ENCODE measurements around the gene KLK1. TPM values are rescaled to one million over a fixed set of nuclear protein-coding genes. Genes with fewer than 3 reads are reported as not detected.

The KLK1 gene
- polyA plus RNA-seq, 2 of the 4 experiments (the other 2 are of a cell fraction) = 0.30 TPM; not detected in 1

DNA sequence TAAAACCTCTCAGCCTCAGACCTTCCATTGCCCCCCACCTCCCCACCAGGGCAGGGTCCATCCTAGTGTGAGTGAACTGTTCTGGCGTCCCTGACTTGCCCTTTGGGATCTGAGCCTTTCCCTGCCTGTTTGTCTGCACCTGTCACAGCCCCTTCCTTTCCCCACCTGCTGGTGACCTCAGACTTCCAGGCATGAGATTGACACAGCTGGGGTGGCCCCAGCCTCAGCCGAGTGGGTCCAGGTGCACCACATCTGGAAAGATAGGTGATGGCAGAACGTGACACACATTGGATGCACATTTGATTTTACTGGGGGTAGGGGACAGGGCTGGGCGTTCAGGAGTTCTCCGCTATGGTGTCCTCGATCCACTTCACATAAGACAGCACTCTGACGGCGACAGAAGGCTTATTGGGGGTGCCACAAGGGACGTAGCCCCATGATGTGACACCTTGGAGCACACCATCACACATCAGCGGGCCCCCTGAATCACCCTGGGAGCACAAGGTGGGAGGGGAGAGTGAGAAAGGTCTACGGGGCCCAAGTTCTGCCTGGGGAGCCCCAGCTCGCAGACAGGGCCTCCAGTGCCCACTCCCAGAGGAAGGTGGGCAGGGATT lies 4.6 kb downstream of the KLK1 start:
- Histone ChIP-seq H3K27ac (no peak overlapping the region), H3K4me1 (peaks cover 13% of the 10 kb centered on the region; the same call in 1 of the 3 replicates), H3K4me3 (peak overlapping the region; percentile 68; the same call in 2 of the 3 replicates), H3K9me3 (no peaks in the 10 kb centered on the region; the same call in 2 of the 3 replicates), H3K4me2 (peak overlapping the region; percentile 93)
- no peak for DNase-seq (ENCODE audit: low read depth in 1 of 2, low spot score in 1 of 2)
- ChIA-PET CTCF (interaction anchor here (1.0 to 1.4 kb wide), 4 partner anchors 10 to 276 kb away, joined by 3 to 8 read pairs (median 4); no protein-coding TSS in a partner anchor), POLR2A (interaction anchor here (1.2 kb wide), 1 partner anchor 14 kb away, joined by 6 read pairs; no protein-coding TSS in a partner anchor)
- TF ChIP-seq RFX5 (IDR thresholded peaks at IDR 0.05) (no peak), HOXB5 (CRISPR knock-in tag; IDR thresholded peaks at IDR 0.05) (no peak), USF2 (IDR thresholded peaks at IDR 0.05) (no peak), MAFK (IDR thresholded peaks at IDR 0.05; ENCODE audit: partially characterized antibody) (no peak), KDM1A (IDR thresholded peaks at IDR 0.05; ENCODE audit: low read depth) (no peak), RAD21 (conservative IDR thresholded peaks at IDR 0.05 in 1 of 2, IDR thresholded peaks at IDR 0.05 in 1 of 2) (no peak), SMC3 (IDR thresholded peaks at IDR 0.05) (no peak), NPAS2 (CRISPR knock-in tag; IDR thresholded peaks at IDR 0.05; ENCODE audit: borderline replicate concordance) (no peak), ZC3H11A (IDR thresholded peaks at IDR 0.05) (no peak), MAX (IDR thresholded peaks at IDR 0.05) (no peak), ZSCAN20 (CRISPR knock-in tag; IDR thresholded peaks at IDR 0.05) (no peak), TFCP2L1 (CRISPR knock-in tag; IDR thresholded peaks at IDR 0.05) (no peak), FOSL2 (IDR thresholded peaks at IDR 0.05) (no peak), FOSL2 (CRISPR knock-in tag; IDR thresholded peaks at IDR 0.05) (no peak), CHD4 (IDR thresholded peaks at IDR 0.05; ENCODE audit: borderline replicate concordance) (no peak), RARB (CRISPR knock-in tag; IDR thresholded peaks at IDR 0.05) (no peak), ZNF302 (CRISPR knock-in tag; IDR thresholded peaks at IDR 0.05) (no peak)
- TF ChIP-seq, protein P1, sequence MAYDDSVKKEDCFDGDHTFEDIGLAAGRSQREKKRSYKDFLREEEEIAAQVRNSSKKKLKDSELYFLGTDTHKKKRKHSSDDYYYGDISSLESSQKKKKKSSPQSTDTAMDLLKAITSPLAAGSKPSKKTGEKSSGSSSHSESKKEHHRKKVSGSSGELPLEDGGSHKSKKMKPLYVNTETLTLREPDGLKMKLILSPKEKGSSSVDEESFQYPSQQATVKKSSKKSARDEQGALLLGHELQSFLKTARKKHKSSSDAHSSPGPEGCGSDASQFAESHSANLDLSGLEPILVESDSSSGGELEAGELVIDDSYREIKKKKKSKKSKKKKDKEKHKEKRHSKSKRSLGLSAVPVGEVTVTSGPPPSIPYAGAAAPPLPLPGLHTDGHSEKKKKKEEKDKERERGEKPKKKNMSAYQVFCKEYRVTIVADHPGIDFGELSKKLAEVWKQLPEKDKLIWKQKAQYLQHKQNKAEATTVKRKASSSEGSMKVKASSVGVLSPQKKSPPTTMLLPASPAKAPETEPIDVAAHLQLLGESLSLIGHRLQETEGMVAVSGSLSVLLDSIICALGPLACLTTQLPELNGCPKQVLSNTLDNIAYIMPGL (CRISPR knock-in tag; IDR thresholded peaks at IDR 0.05; ENCODE audit: borderline replicate concordance) = no peak
- TF ChIP-seq, protein P2, sequence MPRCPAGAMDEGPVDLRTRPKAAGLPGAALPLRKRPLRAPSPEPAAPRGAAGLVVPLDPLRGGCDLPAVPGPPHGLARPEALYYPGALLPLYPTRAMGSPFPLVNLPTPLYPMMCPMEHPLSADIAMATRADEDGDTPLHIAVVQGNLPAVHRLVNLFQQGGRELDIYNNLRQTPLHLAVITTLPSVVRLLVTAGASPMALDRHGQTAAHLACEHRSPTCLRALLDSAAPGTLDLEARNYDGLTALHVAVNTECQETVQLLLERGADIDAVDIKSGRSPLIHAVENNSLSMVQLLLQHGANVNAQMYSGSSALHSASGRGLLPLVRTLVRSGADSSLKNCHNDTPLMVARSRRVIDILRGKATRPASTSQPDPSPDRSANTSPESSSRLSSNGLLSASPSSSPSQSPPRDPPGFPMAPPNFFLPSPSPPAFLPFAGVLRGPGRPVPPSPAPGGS (IDR thresholded peaks at IDR 0.05) = no peak
- no peak for ATAC-seq
- 57% methylated on average over 12 of the region's 12 CpGs for WGBS (ENCODE audit: missing lambda C conversion rate)
- no peak for FAIRE-seq

GRCh38 chr19:50817941-50818858 lies 5.4 kb downstream of the KLK1 start:
- H3K27ac ChIP-seq = peak overlapping the region; percentile 48 to 79; a peak in 5 of 6 replicates
- H3K4me3 ChIP-seq = peak overlapping the region; percentile 68
- WGBS (ENCODE audit: missing lambda C conversion rate) = 7% methylated on average over 41 of the region's 52 CpGs
- H3K4me2 ChIP-seq = peak overlapping the region; percentile 93
- DNase-seq (ENCODE audit: low read depth in 1 of 2, low spot score in 1 of 2) = peak; percentile 67 to 95
- TF ChIP-seq TFCP2L1 (CRISPR knock-in tag; IDR thresholded peaks at IDR 0.05) = no peak
- peak; percentile 76; the same call in 1 of the 2 replicates for TF ChIP-seq PHF8 (IDR thresholded peaks at IDR 0.05; ENCODE audit: borderline replicate concordance, low read depth)
- ChIA-PET CTCF (interaction anchor here (1.0 to 1.4 kb wide), 4 partner anchors 11 to 277 kb away, joined by 3 to 8 read pairs (median 4); no protein-coding TSS in a partner anchor), POLR2A (interaction anchor here (1.2 kb wide), 1 partner anchor 13 kb away, joined by 6 read pairs; no protein-coding TSS in a partner anchor)
- FAIRE-seq = peak; percentile 23
- peak; percentile 76 to 93 for ATAC-seq
- peaks cover 9% of the 10 kb centered on the region; the same call in 1 of the 3 replicates for H3K4me1 ChIP-seq
- no peaks in the 10 kb centered on the region; the same call in 2 of the 3 replicates for H3K9me3 ChIP-seq
